Osteocyte (in vitro differentiated cells): ENCODE results near the gene OTOG. TPM values are rescaled to one million over a fixed set of nuclear protein-coding genes. Genes with fewer than 3 reads are reported as not detected.

Experiments used
- DNase-seq: peaks from one replicate; pipeline ENCODE4 v3.0.0; 2021; ENCODE audit warnings: mixed read lengths; ENCODE audit not compliant: unreplicated experiment; ENCODE audit errors: extremely low spot score
- H3K27ac Mint-ChIP-seq: one replicate; pipeline ENCODE4 v1.8.0; 2021; ENCODE audit warnings: mild to moderate bottlenecking, mixed read lengths; ENCODE audit not compliant: unreplicated experiment
- H3K27me3 Mint-ChIP-seq: one replicate; pipeline ENCODE4 v1.8.0; 2021; ENCODE audit warnings: mixed read lengths; ENCODE audit not compliant: unreplicated experiment
- H3K36me3 Mint-ChIP-seq: one replicate; pipeline ENCODE4 v1.8.0; 2021; ENCODE audit warnings: mixed read lengths; ENCODE audit not compliant: unreplicated experiment
- H3K4me1 Mint-ChIP-seq: one replicate; pipeline ENCODE4 v1.8.0; 2021; ENCODE audit warnings: mixed read lengths; ENCODE audit not compliant: unreplicated experiment
- H3K4me3 Mint-ChIP-seq: one replicate; pipeline ENCODE4 v1.8.0; 2021; ENCODE audit warnings: mild to moderate bottlenecking, moderate library complexity, mixed read lengths; ENCODE audit not compliant: unreplicated experiment
- H3K9me3 Mint-ChIP-seq: one replicate; pipeline ENCODE4 v1.8.0; 2021; ENCODE audit warnings: mixed read lengths; ENCODE audit not compliant: unreplicated experiment
- CTCF ChIP-seq: fragments of 200-600 bp; sonication (generic); IDR thresholded peaks from 2 replicates; pipeline ENCODE4 v1.5.0; 2021; ENCODE audit warnings: antibody characterized with exemption, mild to moderate bottlenecking, moderate library complexity
- total RNA-seq: library from RNA; stranded (reverse); gene quantifications from 2 replicates; pipeline ENCODE4 v1.2.1, GENCODE V29; 2021

The OTOG gene
- total RNA-seq, 1 donor from 2014 or later: not detected

- peaks cover 25% of the 10 kb centered on the region for H3K27me3 Mint-ChIP-seq
- H3K4me1 Mint-ChIP-seq: no peaks in the 10 kb centered on the region
- no peak for DNase-seq
- no peak overlapping the region for H3K4me3 Mint-ChIP-seq
- TF ChIP-seq CTCF: no peak
- no peaks in the 10 kb centered on the region for H3K36me3 Mint-ChIP-seq
- no peaks in the 10 kb centered on the region for H3K9me3 Mint-ChIP-seq
- no peak overlapping the region for H3K27ac Mint-ChIP-seq
Measured at GRCh38 chr11:17524221-17524620, 22.8 kb upstream of the OTOG start.

GRCh38 chr11:17525570-17525969 lies 21.5 kb upstream of the OTOG start:
- H3K9me3 Mint-ChIP-seq: no peaks in the 10 kb centered on the region
- H3K27me3 Mint-ChIP-seq: peaks cover 34% of the 10 kb centered on the region
- no peak overlapping the region for H3K27ac Mint-ChIP-seq
- DNase-seq: no peak
- no peak for TF ChIP-seq CTCF
- no peaks in the 10 kb centered on the region for H3K4me1 Mint-ChIP-seq
- H3K36me3 Mint-ChIP-seq: no peaks in the 10 kb centered on the region
- no peak overlapping the region for H3K4me3 Mint-ChIP-seq

DNA sequence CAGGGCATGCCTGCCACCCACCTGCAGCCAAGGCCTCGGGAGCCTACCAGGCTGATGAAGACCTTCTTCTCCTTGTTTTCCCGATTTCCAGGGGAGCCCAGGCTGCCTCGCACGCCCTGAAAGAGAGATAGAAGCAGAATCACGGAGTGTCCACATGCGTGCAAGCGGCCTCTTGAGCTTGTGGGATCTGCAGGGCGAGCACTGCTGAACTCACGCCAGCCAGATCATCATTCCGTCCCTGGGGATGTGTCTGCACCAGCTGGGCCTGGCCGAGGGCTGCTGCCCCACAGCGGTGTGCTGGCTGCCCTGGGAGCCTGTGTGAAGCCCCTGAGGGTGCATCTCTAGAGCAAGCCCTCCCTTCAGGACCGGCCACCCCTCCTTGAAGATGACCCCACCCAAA lies 20.7 kb upstream of the OTOG start:
- no peak overlapping the region for H3K27ac Mint-ChIP-seq

DNA sequence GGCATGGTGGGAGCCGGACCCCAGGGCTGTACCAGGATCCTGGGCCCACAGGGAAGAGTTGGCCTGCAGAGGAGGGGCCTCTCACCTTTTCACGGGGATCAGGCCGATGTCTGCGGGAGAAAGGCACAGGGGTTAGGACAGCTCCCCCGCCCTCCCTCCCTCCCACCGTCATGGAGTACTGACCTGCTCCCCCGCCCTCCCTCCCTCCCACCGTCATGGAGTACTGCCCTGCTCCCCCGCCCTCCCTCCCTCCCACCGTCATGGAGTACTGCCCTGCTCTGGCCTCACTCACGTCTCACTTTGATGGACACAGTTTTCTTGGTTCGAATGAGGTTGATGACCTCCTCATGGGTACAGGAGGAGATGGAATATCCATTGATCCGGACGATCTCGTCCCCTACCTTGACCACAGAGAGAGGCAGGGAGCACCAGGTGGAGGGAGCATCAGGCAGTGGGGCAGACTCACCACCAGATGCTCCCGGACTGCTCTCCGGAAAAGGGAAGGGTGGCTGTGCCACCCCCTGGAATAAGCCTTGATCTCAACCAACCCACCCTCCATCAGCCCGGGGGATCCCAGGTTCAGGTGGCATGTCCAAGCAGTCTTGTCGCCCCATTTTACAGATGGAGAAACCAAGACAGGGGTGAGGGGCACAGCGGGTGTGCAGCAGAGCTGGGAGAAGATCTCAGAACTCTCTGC lies 20.0 kb upstream of the OTOG start:
- H3K4me1 Mint-ChIP-seq: no peaks in the 10 kb centered on the region
- DNase-seq: no peak
- TF ChIP-seq CTCF: no peak

More for the DNA sequence above, 20.7 kb upstream of the OTOG start:
- no peak overlapping the region for H3K4me3 Mint-ChIP-seq
- H3K36me3 Mint-ChIP-seq: no peaks in the 10 kb centered on the region
- DNase-seq: no peak
- peaks cover 39% of the 10 kb centered on the region for H3K27me3 Mint-ChIP-seq
- TF ChIP-seq CTCF: no peak
- no peaks in the 10 kb centered on the region for H3K4me1 Mint-ChIP-seq
- no peaks in the 10 kb centered on the region for H3K9me3 Mint-ChIP-seq

GRCh38 chr11:17527628-17527995 lies 19.4 kb upstream of the OTOG start:
- no peak overlapping the region for H3K27ac Mint-ChIP-seq
- TF ChIP-seq CTCF: no peak
- no peaks in the 10 kb centered on the region for H3K4me1 Mint-ChIP-seq
- H3K9me3 Mint-ChIP-seq: no peaks in the 10 kb centered on the region
- H3K4me3 Mint-ChIP-seq: no peak overlapping the region
- H3K36me3 Mint-ChIP-seq: no peaks in the 10 kb centered on the region
- no peak for DNase-seq
- peaks cover 48% of the 10 kb centered on the region for H3K27me3 Mint-ChIP-seq

More for the DNA sequence above, 20.0 kb upstream of the OTOG start:
- H3K27ac Mint-ChIP-seq: no peak overlapping the region
- peaks cover 45% of the 10 kb centered on the region for H3K27me3 Mint-ChIP-seq
- H3K9me3 Mint-ChIP-seq: no peaks in the 10 kb centered on the region
- no peaks in the 10 kb centered on the region for H3K36me3 Mint-ChIP-seq
- H3K4me3 Mint-ChIP-seq: no peak overlapping the region
